Stomach (tissue), 4 donors: ENCODE data around the gene OTOGL.

Source experiments
- EP300 ChIP-seq: sonication (generic); formaldehyde crosslinking; IDR thresholded peaks from one replicate; pipeline ENCODE4 v1.6.1; 2017; ENCODE audit warnings: antibody characterized with exemption
- POLR2A ChIP-seq, 4 donors: fragments of 450-650 bp; IDR thresholded peaks; one replicate each; pipeline ENCODE4 v1.6.1; 2016; ENCODE audit warnings: antibody characterized with exemption in 4 of 4, control low read depth in 2 of 4, mild to moderate bottlenecking in 1 of 4, moderate library complexity in 1 of 4
- TF ChIP-seq, protein P1 (sequence below), 7 experiments: fragments of 450-650 bp in 4 of 7; fragments of 200-600 bp in 3 of 7; sonication (generic) in 3 of 7; IDR thresholded peaks; one replicate each; pipeline ENCODE4 v1.5.1; 2016 to 2019; ENCODE audit warnings: antibody characterized with exemption in 7 of 7, control low read depth in 2 of 7, mild to moderate bottlenecking in 1 of 7

DNA sequence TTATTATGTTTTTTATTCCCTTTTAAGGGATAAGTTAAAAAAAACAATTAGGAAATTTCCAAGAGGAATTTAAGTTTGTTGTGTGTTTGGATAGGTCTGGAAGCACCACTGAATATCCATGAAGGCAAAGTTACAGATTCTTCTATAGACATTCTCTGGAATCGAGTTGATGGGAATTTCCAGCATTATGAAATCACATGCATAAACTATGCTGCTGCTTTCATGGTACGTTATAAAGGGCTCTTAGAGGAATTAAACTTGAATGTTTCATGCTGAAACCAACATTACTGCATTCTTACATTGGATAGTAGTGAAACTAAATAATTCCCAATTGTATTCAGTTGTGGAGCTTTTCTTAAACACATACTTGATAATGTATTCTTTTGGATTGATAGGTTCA is 323.2 kb downstream of the OTOGL start:
- TF ChIP-seq, protein P1, sequence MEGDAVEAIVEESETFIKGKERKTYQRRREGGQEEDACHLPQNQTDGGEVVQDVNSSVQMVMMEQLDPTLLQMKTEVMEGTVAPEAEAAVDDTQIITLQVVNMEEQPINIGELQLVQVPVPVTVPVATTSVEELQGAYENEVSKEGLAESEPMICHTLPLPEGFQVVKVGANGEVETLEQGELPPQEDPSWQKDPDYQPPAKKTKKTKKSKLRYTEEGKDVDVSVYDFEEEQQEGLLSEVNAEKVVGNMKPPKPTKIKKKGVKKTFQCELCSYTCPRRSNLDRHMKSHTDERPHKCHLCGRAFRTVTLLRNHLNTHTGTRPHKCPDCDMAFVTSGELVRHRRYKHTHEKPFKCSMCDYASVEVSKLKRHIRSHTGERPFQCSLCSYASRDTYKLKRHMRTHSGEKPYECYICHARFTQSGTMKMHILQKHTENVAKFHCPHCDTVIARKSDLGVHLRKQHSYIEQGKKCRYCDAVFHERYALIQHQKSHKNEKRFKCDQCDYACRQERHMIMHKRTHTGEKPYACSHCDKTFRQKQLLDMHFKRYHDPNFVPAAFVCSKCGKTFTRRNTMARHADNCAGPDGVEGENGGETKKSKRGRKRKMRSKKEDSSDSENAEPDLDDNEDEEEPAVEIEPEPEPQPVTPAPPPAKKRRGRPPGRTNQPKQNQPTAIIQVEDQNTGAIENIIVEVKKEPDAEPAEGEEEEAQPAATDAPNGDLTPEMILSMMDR (IDR thresholded peaks at IDR 0.05), result no peak
- TF ChIP-seq POLR2A (IDR thresholded peaks at IDR 0.05) (no peak), EP300 (no peak)
